NCI-H2107 (cell line): ENCODE measurements around the gene NFIB.

ENCODE experiments used
- DNase-seq: peaks from one replicate; lab custom pipeline; 2025; lab: John Stamatoyannopoulos, UW

Gene NFIB

DNA sequence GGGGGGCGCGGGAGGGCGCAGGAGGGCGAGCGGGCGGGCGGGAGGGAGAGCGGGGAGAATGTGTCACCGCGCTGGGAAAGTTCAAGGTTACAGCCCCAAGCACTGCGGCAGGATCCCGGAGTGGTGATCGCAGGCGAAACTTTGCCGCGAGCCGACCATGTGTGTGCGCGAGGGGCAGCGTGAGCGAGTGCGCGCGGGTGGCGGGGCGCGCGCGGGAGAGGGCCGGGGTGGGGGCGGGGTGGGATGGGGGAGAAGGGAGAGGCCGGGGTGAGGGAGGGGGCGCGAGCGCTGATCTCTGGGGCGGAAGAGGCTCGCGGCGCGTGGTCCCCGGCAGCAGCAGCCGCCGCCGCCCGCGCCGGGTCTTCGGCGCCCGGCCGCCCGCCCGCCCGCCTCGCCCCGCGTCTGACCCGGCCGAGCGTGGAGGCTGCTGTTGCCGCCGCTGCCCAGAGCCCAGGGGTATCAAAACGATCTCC lies at the start of gene NFIB:
Gene NFIB, minus strand, starts transcription at position 191 of the 473 bp plus-strand sequence. CDS start 630 bp downstream, outside the sequence.
- no peak for DNase-seq

DNA sequence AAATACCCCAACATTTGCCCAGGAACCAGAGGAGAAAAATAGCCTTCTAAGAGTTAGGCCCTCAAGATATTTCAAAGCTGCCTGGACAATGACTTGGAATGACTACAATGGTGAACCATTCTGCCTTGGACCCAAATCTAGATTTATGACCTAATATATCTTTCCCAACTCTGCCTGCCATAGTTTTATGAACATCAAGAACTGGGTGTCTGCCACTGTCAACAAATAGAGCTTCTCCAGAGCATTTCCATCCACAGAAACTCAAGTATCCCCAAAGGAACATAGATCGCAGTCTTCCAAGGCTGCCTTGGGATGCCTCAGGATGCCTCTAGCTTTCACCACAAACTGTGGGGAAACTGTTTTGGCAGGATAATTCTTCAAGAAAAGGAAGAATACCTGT lies 48.2 kb upstream of the NFIB start:
- DNase-seq: no peak

GRCh38 chr9:14361074-14361473 lies 47.1 kb upstream of the NFIB start:
- no peak for DNase-seq

DNA sequence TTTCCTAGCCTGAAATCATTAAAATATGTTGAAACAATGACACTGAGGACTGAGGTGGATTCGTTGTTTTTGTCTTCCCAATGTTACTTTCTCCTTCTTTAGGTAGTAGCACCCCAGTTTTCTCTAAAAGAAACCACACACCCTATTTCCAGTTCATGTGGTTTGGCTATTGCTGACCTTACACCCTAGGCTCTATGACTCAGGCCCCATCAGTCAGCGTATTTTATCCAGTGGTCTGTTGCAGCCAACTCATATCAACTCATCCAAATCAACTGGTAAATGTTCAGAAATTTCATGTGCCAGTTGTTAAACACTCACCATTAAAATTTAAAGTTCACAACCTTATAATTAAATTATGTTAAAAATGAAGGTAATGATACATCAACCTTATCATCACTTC lies 44.6 kb upstream of the NFIB start:
- DNase-seq: no peak

DNA sequence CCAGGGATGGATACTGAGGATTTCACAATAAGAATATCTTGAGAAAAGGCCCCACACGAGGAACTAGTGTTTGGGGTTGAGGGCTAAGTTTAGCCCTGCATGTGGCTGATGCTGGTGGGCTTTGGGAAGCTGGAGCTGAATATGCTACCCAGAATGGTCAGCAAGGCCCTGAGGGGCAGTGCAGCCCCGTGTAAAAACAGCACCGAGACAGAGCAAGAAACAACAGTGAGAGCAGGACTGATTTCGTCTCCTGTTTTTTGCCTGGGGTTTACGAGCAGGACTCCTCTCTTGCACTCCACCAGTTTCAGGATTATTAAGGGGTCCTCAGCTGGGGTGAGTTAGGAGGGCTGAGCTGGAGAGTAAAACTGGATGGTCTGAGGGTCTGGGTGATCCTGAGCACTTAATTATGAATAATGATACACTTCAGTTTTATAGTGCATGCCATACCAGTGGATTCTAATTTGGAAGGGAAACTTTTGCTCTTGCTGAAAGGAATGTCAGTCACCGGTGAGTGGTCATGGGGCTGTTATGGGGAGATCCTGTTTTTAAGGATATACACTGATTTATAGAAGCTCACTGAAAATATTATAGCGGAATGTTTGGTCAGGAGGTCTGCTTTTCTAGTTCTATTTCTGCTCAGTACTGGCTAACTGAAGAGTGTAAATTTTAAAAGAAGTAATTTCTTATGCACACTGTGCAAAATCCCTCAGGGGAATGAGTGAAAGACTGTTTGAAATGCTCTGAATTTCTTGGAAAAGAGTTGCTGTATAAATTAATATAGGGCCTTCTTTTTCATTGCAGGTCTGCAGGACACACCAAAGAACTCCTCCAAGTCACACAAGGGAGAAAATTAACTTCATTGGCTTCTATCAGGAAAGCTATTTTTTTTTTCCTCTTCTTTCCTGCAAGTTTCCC lies 42.7 kb upstream of the NFIB start:
- no peak for DNase-seq

DNA sequence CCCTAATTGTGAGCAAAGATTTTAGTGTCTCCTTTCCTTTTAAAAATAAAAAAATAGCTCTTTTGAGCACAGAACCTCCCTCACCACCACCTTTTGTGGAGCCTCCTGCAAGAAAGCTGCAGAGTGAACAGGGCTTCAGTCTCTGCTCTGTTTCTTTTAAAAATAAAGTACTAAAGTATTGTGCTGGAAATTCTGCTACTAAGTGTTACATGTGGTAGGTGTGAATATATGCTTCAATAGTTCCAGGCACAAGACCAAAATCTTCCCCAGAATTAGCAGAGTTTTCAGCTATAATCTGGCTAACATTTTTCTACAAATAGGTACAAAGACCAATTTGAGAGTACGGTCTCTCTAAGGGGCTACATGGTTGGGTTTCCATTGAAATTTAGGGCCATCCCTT lies 40.3 kb upstream of the NFIB start:
- no peak for DNase-seq

GRCh38 chr9:14353222-14354056 lies 39.5 kb upstream of the NFIB start:
- peak; percentile 87 for DNase-seq

DNA sequence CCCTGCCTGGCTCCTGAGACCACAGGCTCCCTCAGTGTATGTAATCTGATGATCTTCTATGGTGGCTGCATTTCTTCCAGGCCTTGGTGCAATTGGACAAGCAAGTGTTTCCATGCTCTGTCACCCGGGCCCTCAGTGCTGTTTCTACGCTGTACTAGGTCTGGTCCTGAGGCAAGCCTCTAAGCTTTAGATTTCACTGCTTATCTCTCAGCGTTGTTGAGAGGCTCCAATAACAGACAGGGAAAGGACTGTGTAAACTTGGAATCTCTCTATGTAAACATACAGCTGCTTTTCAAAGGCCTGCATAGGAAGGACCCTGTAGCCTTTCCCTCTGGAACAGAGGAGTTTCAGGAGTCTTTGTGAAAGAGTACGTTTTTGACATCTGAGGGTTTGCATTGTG lies 38.6 kb upstream of the NFIB start:
- DNase-seq: no peak

DNA sequence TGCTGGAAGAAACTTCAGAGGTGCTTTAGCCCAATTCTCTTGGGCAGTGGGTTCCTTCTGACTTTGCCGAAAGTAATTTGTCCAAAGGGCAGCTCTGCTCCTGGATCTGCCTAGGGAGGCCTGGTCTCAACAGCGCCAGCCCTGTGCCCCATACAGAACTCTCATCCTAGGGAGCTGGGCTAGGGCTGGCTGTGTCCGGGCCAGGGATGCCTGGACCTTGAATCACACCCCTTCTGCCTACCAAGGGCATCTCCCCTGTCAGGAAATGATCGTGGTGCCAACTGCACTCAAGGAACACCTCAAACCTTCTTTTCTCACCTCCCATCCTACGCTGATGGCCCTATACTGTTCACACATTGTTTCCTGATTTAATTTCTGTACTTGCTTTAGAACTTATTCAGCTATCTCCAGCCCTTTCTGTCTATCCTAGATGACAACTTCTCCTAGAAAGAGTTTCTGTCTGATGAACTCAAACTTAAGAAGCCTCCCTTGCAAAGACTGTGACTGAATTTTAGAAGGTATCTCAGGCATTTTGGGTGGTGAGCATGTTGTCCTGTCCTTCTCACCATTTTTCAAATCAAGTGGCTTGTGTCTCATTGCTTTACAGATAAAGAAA lies 37.4 kb upstream of the NFIB start:
- DNase-seq: no peak

DNA sequence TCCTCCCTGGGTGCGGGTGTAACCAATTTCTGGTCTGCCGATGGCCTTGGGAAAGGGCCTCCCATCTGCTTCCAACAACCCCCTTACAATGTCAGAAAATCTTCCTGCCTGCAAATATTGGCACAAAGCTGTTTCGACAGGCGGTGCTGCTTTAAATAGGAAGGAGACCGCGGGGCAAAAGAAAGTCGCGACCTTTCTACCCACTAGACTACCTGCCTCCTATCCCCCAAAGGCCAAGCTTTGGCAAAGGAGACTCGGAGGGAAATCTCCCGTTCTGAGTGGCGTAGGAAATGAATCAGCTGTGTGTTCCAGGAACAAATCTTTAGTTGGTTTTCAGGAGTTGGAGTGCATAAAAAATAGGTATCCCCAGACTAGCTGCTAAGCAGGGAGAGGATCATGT lies 36.8 kb upstream of the NFIB start:
- DNase-seq: no peak

DNA sequence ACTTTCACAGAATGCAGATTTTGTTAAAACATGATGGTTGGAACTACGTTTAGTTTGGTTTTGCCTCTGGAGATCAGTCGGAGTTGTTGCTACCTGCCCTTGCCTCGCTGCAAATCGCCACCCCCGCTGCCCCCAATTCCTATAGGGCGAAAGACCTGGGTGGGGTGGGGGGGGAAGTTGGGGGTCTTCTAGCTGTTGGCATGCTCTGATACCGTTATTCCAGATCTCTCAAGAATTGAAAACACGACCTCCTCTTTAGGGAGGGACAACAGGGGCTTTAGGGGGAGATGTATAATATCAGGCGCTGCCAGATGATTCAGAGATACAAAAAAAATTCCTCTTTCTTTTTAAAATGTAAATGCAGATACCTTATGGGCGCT lies 36.4 kb upstream of the NFIB start:
- DNase-seq: no peak

- no peak for DNase-seq
Observed at GRCh38 chr9:14349447-14350348, 35.8 kb upstream of the NFIB start.

DNA sequence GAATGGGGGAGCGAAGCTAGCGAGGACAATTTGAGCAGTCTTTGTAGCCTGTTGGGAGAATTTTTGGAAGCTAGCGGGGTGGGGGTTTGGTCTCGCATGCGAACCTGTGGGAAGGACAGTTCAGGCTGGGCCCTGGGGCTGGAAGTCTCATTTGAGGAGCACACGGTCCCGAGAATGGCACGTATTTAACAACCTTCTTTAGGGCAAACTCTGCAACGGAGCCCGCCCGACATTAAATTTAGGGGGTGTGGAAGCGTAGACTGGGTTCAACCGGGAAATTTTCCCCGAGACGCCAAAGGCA lies 35.2 kb upstream of the NFIB start:
- DNase-seq: no peak

DNA sequence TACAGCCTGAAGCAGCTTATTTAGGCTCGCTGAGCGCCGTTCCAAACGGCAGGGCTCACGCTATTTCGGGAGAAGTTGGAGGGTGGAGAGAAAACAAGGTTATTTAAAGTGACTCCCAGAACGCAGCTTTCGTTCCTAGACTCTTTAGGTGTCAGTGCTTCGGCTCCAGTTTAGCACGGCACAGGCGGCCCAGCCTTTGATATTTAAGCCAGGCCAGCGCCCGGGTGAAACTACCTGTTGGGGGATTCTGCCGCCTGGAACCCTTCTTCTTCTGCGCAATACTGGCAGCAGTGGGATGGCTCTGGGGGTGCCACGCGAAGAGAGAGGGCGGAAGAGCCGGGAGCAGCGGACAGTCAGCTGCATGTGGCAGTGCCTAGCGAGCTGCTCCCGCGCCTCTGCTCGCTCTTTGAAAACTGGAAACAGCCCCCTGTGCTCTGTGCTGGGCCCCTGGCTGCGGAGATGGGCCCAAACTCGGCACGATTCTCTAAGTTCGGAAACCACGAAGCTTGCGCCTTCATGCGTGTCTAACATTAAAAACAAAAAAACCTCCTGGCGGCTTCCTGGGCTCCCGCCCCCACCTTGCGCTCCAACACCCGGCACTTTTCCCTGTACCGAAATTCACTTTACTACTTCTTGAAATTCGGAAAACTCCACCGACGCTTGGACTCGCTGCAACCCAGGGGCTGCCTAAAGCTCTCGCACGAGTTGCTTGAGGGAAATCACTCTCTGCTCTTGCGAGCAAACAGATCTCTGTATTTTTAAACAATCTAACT lies 34.6 kb upstream of the NFIB start:
- no peak for DNase-seq

- no peak for DNase-seq
Observed at GRCh38 chr9:14348123-14348372, 34.1 kb upstream of the NFIB start.

GRCh38 chr9:14347406-14348122 lies 33.6 kb upstream of the NFIB start:
- no peak for DNase-seq

GRCh38 chr9:14346811-14347405 lies 33.0 kb upstream of the NFIB start:
- DNase-seq: no peak

- DNase-seq: no peak
Observed at GRCh38 chr9:14346231-14346791, 32.4 kb upstream of the NFIB start.

DNA sequence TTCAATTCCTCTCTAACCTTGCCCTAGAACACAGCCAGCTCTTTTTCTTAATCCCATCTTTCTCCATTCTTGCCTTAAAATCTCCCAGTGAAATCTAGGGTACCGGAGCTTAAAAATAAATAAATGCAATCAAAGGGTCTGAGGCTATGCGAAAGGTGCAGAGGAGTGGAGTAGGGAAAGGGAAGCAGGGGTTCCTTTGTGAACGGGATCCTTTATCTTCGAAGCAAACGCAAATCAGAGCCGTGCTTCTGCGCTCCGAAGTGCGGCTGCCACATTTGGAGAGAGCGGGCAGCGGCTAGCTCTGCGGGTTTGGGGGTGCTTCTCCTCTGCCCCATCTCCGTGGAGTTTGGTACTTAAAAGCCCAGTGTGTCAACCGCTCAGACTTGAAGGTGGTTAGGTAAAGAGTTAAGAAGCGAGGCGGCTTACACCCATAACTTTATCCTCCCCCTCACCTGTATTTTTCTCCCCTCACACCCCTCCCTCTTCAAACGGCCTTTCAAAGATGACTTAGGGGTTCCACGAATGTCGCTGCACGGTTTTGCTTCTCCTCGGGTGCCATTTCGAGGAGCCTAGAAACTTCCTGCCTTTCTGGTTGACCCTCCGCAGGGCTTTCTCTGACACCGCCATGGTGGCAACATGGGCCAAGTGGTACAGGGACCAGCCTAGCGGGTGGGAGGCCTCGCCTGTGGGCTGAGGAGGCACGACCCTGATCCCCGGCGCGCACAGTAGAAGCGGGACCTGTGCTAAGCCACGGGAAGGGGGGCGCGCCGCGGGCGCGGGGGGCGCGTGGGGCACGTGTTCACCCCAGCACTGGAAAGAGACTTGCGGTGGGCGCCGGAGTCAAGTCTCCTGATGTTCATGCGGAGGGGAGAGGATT lies 31.7 kb upstream of the NFIB start:
- DNase-seq: no peak
